GM12873 (cell line): ENCODE measurements around the gene HSD11B2.

Experiments
- CTCF ChIP-seq: IDR thresholded peaks from 2 replicates; pipeline ENCODE4 v1.5.1; 2012; ENCODE audit warnings: low read depth, mild to moderate bottlenecking, moderate library complexity, low read length, control low read depth; ENCODE audit not compliant: insufficient read depth; ENCODE audit errors: missing control alignments

HSD11B2 gene

GRCh38 chr16:67424261-67424615, 6.7 kb upstream of the HSD11B2 start:
- no peak for TF ChIP-seq CTCF

DNA sequence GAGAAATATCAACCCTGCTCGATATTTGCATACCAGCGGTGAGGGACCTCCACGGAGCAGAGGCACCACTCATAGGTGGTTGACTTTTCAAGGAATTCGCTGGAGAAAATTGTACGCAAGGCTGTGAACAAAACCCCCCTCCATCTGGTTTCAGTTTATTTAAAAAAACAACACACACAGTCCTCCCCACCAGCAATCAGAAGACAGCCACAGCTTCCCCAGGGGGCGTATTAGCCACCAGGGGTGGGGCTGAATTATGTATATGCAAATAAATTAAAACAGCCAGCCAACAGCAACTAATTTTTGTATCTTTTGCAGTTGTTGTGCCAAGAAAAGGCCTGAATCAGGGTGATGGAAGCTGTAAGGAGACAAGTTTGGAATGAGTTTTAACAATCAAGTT, 5.9 kb upstream of the HSD11B2 start:
- no peak for TF ChIP-seq CTCF

- TF ChIP-seq CTCF, result no peak
Measured at GRCh38 chr16:67425580-67425979, 5.3 kb upstream of the HSD11B2 start.

DNA sequence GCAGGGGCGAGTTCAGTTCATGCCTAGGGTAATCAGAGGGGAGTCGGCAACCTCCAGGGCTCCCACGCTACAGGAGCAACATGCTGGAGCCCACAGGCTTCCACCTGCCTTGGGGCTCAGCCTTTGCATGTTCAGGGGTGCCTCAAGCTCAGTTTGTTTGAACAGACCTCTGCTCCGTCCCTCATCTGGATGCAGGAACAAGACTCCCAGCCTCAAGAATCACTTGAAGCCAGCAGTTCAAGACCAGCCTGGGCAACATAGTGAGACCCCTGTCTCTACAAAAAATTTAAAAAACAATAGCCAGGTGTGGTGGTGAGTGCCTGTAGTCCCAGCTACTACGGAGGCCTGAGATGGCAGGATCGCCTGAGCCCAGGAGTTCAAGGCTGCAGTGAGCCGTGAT, 4.9 kb upstream of the HSD11B2 start:
- no peak for TF ChIP-seq CTCF

DNA sequence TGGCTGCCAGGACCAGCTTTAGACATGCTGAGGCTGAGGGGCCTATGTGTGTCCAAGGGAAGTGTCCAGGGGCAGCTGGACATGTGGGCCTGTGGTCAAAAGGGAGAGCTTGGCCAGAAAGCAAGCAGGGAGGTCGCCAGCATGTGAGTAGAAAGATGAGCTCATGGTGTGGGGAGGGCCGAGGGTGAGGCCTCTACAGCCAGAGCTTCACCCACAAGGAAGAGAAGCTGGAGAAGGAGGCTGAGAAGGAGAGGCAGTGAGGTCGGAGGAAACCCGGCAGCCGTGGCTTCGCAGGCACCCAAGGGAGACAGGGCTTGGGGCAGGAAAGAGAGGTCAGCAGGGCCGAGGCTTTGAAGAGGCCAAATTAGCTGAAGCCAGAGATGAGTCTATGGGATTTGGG, 4.0 kb upstream of the HSD11B2 start:
- no peak for TF ChIP-seq CTCF

GRCh38 chr16:67428146-67428731, 2.7 kb upstream of the HSD11B2 start:
- peak; percentile 96 for TF ChIP-seq CTCF

DNA sequence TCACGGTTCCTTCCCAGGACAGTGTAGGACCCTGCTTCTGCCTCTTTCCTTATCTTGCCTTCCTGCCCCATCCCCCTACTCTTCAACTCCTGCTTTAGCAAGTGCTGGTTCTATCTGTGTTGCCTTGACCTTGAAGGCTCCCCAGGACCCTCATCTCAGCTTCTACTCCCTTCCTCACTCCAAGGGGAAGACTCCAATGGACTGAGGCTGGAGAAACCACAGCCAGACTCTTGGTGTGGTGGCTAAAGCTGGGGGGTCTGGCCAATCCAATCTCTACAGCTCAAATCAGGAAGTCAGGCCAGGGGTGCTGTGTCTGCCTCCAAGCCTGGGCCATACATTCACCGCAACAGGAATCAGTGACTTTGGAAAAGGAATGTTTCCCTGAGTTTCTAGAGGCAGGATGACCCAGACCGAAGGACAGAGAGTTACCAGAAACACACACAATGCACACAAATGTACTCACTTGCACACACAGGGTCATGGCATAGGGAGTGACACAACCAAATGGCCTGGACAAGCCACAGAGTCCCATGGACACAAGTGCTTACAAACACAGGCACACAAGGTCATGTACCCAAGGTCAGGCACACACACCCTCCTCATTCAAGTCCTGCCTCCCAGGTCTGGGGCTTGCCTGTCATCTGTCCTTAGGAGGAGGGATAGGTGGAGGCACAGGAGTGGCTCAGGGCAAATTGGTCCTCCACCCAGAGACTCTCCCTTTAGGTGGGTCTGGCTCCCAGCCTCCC, 1.7 kb upstream of the HSD11B2 start:
- TF ChIP-seq CTCF, result no peak
